Right renal cortex interstitium (tissue), 3 donors: ENCODE results near the gene WDR11. TPM values are rescaled to one million over a fixed set of nuclear protein-coding genes. Genes with fewer than 3 reads are reported as not detected.
"Not testable (repeated sequence)": the region's sequence is repeated elsewhere in the genome, so short reads cannot be mapped to it uniquely, and the experiment has no call there.

Experiments used
- DNase-seq, 3 donors: peaks; one replicate each; pipeline ENCODE4 v3.0.0-alpha.2; 2013; ENCODE audit warnings: low read depth in 3 of 3, low spot score in 2 of 3
- polyA plus RNA-seq, 3 donors: library from polyadenylated mRNA; unstranded; fragments of 120-200 nt; gene quantifications; one replicate each; pipeline ENCODE4 v1.2.1, GENCODE V29; 2013; ENCODE audit not compliant: insufficient read length in 3 of 3

WDR11 gene
- polyA plus RNA-seq, 3 donors: 65.0 to 66.8 (median 65.5) TPM

DNA sequence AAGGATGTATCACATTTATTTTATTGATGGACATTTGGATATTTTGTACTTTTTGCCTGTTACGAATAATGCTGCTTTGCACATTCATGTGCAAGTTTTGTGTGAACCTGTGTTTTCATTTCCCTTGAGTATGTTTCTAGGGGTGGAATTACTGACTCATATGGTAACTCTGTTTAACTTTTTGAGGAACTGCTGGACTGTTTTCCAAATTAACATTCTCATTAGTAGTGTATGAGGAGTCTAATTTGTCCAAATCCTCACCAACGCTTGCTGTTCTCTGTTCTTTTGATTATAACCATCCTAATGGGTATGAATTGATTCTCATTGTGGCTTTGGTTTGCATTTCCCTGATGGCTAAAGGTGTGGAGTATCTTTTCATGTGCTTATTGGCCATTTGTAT, 3.2 kb downstream of the WDR11 start:
- no peak for DNase-seq

- DNase-seq: no peak
These were observed 10.2 kb downstream of the WDR11 start for GRCh38 chr10:120861178-120861855.

DNA sequence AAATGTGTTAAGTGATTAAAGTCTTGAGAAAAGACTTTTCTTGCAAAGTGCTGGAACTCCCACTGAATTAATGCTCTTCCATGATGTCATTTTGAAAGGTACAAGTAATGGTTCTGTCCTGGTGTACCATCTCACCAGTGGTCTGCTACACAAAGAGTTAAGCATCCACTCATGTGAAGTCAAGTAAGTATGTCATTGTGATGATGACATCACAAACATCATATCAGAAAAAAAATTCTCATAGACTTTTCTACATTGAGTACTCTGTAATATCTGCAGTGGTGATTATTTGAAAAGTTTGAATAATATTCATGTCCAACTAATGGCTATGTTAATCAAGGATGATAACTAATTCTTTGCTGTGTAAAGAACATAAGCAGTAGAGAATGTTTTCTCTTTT, 22.6 kb downstream of the WDR11 start:
- DNase-seq: no peak

DNA sequence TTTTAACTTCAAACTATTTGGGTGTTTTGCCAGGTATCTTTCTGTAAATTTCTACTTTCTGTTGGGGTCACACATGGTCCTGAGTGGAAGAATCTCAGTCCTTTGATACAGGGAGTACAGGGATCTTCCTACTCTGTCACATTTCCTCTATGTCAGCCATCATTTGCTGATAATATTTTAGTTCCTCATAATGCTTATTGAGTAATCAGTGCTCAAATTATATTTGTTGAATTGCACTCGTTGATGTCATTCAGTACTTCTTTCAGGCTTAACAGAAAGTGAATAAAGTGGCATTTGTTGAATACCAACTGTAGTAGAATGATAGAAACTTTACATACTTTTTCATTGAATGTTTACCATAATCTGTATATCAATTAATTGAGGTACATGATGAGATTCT, 31.9 kb downstream of the WDR11 start:
- no peak for DNase-seq

GRCh38 chr10:120887482-120887881, 36.3 kb downstream of the WDR11 start:
- no peak for DNase-seq

GRCh38 chr10:120891365-120891764, 40.2 kb downstream of the WDR11 start:
- DNase-seq: no peak

- DNase-seq: no peak
These were observed 43.4 kb downstream of the WDR11 start for GRCh38 chr10:120894556-120894955.

- no peak for DNase-seq
These were observed 46.2 kb downstream of the WDR11 start for GRCh38 chr10:120897343-120897742.

GRCh38 chr10:120905268-120905667, 54.1 kb downstream of the WDR11 start:
- DNase-seq: no peak

DNA sequence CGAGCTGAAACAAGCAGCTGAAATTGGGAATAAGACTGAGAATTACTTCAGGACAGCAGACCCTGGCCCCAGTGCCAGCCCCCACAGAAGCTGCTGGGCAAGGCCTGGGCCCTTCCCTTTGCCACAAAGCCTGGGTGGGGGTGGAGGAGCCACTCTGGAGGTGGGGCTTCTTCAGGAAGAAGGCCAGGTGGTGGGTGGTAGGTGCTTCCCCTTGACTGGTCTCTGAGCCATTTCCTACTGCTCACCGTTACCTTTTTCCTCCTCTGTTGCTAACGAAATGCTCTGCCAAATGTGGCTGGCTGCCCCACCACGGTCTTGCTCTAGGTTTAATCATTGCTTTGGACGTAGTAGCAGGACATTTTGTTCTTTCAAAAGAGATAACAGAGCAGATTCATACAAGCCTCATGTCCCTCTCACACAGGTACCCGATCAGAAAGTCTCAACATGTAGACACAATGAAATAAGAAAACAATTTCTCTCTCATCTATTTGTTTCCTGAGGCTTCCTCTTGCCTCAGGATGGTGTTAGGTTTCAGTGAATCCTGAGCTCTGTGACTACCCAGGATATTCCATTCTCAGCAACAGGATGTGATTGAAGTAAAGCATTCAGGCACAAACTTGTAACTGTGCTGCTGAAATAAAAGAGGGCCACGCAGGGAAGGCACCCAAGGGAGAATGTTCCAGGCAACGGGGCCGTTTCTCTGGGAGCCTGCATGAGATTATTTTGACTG, 66.5 kb downstream of the WDR11 start:
- DNase-seq: no peak

DNA sequence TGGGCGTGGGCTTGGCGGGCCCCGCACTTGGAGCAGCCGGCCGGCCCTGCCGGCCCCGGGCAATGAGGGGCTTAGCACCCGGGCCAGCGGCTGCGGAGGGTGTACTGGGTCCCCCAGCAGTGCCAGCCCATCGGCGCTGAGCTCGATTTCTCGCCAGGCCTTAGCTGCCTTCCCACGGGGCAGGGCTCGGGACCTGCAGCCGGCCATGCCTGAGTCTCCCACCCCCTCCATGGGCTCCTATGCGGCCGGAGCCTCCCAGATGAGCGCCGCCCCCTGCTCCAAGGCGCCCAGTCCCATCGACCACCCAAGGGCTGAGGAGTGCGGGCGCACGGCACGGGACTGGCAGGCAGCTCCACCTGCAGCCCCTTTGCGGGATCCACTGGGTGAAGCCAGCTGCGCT, 72.7 kb downstream of the WDR11 start:
- DNase-seq: not testable (repeated sequence)

GRCh38 chr10:120926611-120927010, 75.4 kb downstream of the WDR11 start:
- DNase-seq: no peak

DNA sequence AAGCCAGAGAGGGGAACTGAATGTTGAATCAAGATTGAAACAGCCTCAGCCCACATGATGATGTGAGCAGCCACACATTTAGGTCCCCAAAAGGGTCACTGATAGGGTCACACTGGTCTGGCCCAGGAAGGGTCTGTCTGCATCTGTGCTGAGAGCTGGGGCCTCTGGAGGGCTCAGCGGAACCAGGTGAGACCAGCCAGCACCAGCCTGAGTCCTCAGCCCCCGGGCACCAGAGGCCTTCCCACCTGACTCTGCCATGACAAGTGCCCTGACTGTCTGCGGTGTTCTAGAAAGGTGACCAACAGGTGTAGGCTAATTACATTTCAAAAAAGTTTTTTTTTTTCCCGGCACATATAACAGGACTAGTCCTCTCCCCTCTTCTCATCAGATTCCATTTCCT, 76.2 kb downstream of the WDR11 start:
- no peak for DNase-seq

- DNase-seq: peak in 2 of 3 donors; percentile 56 to 67
These were observed 78.0 kb downstream of the WDR11 start for GRCh38 chr10:120929166-120929565.

DNA sequence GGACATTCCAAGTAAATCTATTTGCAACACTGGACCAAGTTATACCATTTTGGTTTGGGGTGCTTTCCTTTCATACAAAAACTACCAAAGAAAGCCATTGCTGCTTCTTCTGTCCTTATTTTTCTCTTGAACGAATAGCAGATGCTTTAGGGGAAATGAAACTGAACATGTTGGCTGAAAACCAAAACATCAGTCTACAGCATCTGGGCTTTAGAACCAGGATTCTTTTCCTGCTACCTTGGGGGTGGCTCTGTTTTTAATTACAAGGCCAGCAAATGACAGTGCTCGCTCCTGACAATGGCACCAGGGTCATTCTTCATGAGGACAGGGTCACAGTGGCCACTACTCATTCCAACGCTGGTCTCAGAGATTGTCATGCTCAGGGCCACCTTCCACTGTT, 80.3 kb downstream of the WDR11 start:
- no peak for DNase-seq

DNA sequence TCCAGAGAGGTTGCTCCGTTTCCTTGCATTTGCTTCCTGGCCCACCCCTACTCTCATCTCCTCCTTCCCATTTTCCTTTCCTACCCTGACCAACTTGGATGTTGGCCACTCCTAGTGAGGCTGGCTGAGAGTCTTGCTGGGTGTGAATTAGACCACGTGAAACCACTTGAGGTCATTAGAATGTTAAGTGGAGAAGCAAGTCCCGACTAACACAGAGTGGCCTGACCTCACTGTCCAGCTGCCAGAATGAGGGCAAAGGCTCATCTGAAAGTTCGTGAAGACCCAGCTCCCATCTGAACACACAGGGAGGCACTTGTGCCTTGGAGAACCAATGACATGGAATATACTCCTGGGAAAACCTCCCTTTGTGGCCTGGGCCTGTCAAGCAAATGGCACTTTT, 80.8 kb downstream of the WDR11 start:
- no peak for DNase-seq

GRCh38 chr10:120938822-120939221, 87.7 kb downstream of the WDR11 start:
- DNase-seq: no peak

- no peak for DNase-seq
These were observed 89.2 kb downstream of the WDR11 start for GRCh38 chr10:120940299-120940900.

- DNase-seq: no peak
These were observed 90.3 kb downstream of the WDR11 start for GRCh38 chr10:120941501-120941900.

GRCh38 chr10:120942806-120943413, 91.7 kb downstream of the WDR11 start:
- DNase-seq: peak; percentile 70 to 74 (median 73)

DNA sequence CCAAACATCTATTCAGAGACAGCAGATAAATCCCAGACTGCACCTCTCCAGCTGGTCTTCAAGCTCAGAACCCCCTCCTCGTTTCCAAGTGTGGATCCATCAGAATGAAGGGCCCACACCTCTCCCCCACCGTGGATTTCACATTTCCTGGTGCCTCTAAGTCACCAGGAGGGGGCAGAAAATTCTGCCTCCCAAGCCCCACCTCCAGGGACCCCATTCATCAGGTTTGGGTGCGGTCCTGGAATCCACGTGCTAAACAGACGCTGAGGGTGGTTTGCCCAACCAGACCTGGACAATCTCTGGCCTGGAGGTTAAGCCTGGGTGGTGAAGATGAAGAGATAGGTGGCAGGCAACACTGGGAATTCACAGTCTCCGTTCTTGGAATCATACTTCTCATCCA, 92.4 kb downstream of the WDR11 start:
- DNase-seq: no peak
